GM12878 (cell line): ENCODE results near the gene S100A10. TPM values are rescaled to one million over a fixed set of nuclear protein-coding genes. Genes with fewer than 3 reads are reported as not detected.

Experiments used
- ATAC-seq: fragments of 200-7000 bp; cut with Tn5 transposase; 3 replicates; pipeline ENCODE4 v1.9.1; 2020; ENCODE audit warnings: mild to moderate bottlenecking, moderate library complexity
- BruUV-seq: library from RNA; stranded (reverse); fragments of 400-500 nt; replicated peaks from 2 replicates; lab custom pipeline; 2021; lab: Mats Ljungman, UMichigan
- CTCF ChIA-PET: fragments of 300-600 bp; sonication (Branson Sonifier 250); formaldehyde crosslinking; extraction: SDS; loops from one replicate; lab custom pipeline; 2021; ENCODE audit warnings: inconsistent platforms; lab: Yijun Ruan, JAX
- POLR2A ChIA-PET: fragments of 350-600 bp; formaldehyde crosslinking; extraction: SDS; loops from one replicate; lab custom pipeline; 2021; ENCODE audit warnings: inconsistent platforms; lab: Charles Lee
- RAD21 ChIA-PET: fragments of 300-600 bp; sonication (Branson Sonifier 250); formaldehyde crosslinking; loops from one replicate; lab custom pipeline; 2023; ENCODE audit warnings: antibody characterized with exemption; ENCODE audit not compliant: unreplicated experiment; lab: Charles Lee
- SMC1A ChIA-PET: fragments of 300-600 bp; sonication (Branson Sonifier 250); formaldehyde crosslinking; loops from one replicate; lab custom pipeline; 2023; ENCODE audit not compliant: unreplicated experiment, uncharacterized antibody; lab: Charles Lee
- DNase-seq: peaks from one replicate; pipeline ENCODE4 v3.0.0-alpha.2; 2011; ENCODE audit warnings: low read depth, low spot score
- FAIRE-seq: peaks from 3 replicates; lab custom pipeline; 2011; peaks lifted over from hg19 to GRCh38; lab: Jason Lieb, UNC
- H2AFZ ChIP-seq: 2 replicates; pipeline ENCODE4 v1.6.0; 2011; ENCODE audit warnings: low read depth, low read length, control low read depth; ENCODE audit not compliant: control insufficient read depth
- H3K27ac ChIP-seq: 2 replicates; pipeline ENCODE4 v1.5.1; 2011; ENCODE audit warnings: control low read depth; ENCODE audit not compliant: control insufficient read depth, insufficient read depth
- H3K27me3 ChIP-seq, 2 experiments: replicated peaks in 1 of 2; 2 replicates each; pipeline versions ENCODE4 v1.6.0 to v1.6.1; 2011; ENCODE audit warnings: low read length in 1 of 2; ENCODE audit not compliant: control insufficient read depth in 2 of 2, insufficient read depth in 2 of 2
- H3K36me3 ChIP-seq, 2 experiments: 2 replicates each; pipeline ENCODE4 v1.5.1; 2011; ENCODE audit warnings: low read length in 1 of 2; ENCODE audit not compliant: control insufficient read depth in 2 of 2, insufficient read depth in 2 of 2
- H3K4me1 ChIP-seq: 2 replicates; pipeline ENCODE4 v1.6.1; 2011; ENCODE audit warnings: mild to moderate bottlenecking, low read length, moderate library complexity, mixed read lengths; ENCODE audit not compliant: control insufficient read depth, insufficient read depth
- H3K4me2 ChIP-seq: 2 replicates; pipeline ENCODE4 v1.6.0; 2011; ENCODE audit warnings: control low read depth; ENCODE audit not compliant: control insufficient read depth, insufficient read depth
- H3K4me3 ChIP-seq: fragments of 200-600 bp; sonication (generic); 2 replicates; pipeline ENCODE4 v1.5.1; 2016
- H3K79me2 ChIP-seq: 2 replicates; pipeline ENCODE4 v1.6.0; 2011; ENCODE audit warnings: low read length; ENCODE audit not compliant: control insufficient read depth, insufficient read depth
- H3K9ac ChIP-seq: 2 replicates; pipeline ENCODE4 v1.8.0; 2011; ENCODE audit warnings: low read length, control low read depth, mixed read lengths; ENCODE audit not compliant: control insufficient read depth, insufficient read depth
- H3K9me3 ChIP-seq: replicated peaks from 3 replicates; pipeline ENCODE4 v1.5.1; 2011; ENCODE audit warnings: mild to moderate bottlenecking, low read length; ENCODE audit not compliant: control insufficient read depth, insufficient read depth
- H4K20me1 ChIP-seq: 2 replicates; pipeline ENCODE4 v1.6.0; 2011; ENCODE audit not compliant: control insufficient read depth, insufficient read depth
- ASH2L ChIP-seq: fragments of 300-600, 200-600 bp; sonication (generic); IDR thresholded peaks from 2 replicates; pipeline ENCODE4 v1.6.1; 2017; ENCODE audit warnings: low read depth, mild to moderate bottlenecking, borderline replicate concordance
- ATF3 ChIP-seq: IDR thresholded peaks from 2 replicates; pipeline ENCODE4 v1.6.1; 2011; ENCODE audit warnings: low read depth, mild to moderate bottlenecking, low read length, moderate library complexity, borderline replicate concordance; ENCODE audit errors: extremely low read depth
- BACH1 ChIP-seq: fragments of 450-650 bp; IDR thresholded peaks from 2 replicates; pipeline ENCODE4 v1.6.1; 2017; ENCODE audit warnings: mild to moderate bottlenecking, borderline replicate concordance
- CBFB ChIP-seq: IDR thresholded peaks from 2 replicates; pipeline ENCODE4 v1.6.1; 2016; ENCODE audit warnings: antibody characterized with exemption, low read depth
- EED ChIP-seq: sonication (generic); IDR thresholded peaks from 2 replicates; pipeline ENCODE4 v1.6.1; 2016; ENCODE audit warnings: antibody characterized with exemption, low read depth
- IRF5 ChIP-seq: fragments of 450-650 bp; IDR thresholded peaks from 2 replicates; pipeline ENCODE4 v1.6.1; 2017; ENCODE audit warnings: borderline replicate concordance
- MTA3 ChIP-seq: IDR thresholded peaks from 2 replicates; pipeline ENCODE4 v1.6.1; 2012; ENCODE audit warnings: low read length, inconsistent platforms, borderline replicate concordance
- POLR2AphosphoS5 ChIP-seq: IDR thresholded peaks from 2 replicates; pipeline ENCODE4 v1.6.1; 2011; ENCODE audit warnings: mild to moderate bottlenecking, low read length, inconsistent platforms
- SMAD1 ChIP-seq: fragments of 450-650 bp; IDR thresholded peaks from 2 replicates; pipeline ENCODE4 v1.6.1; 2018; ENCODE audit warnings: mild to moderate bottlenecking, low read depth; ENCODE audit not compliant: partially characterized antibody
- SPI1 ChIP-seq: IDR thresholded peaks from 2 replicates; pipeline ENCODE4 v1.6.1; 2011; ENCODE audit warnings: low read depth, mild to moderate bottlenecking, low read length, moderate library complexity, borderline replicate concordance; ENCODE audit not compliant: insufficient read depth
- SUZ12 ChIP-seq: fragments of 200-600 bp; sonication (generic); IDR thresholded peaks from one replicate; pipeline ENCODE4 v1.6.1; 2018; ENCODE audit warnings: antibody characterized with exemption, mild to moderate bottlenecking; ENCODE audit not compliant: unreplicated experiment
- ZBTB40 ChIP-seq: fragments of 450-650 bp; IDR thresholded peaks from 2 replicates; pipeline ENCODE4 v1.6.1; 2016; ENCODE audit warnings: mild to moderate bottlenecking, moderate library complexity, borderline replicate concordance
- WGBS: methylation state at CpG from one replicate; pipeline ENCODE4 v1.1.6; 2016; ENCODE audit warnings: low lambda C conversion rate; ENCODE audit not compliant: insufficient replicate concordance, insufficient coverage; ENCODE audit errors: missing lambda C conversion rate; 5-methylcytosine and 5-hydroxymethylcytosine counted together
- in situ Hi-C: fragments of 300-500 bp; cut with MboI; formaldehyde crosslinking; loops from 9 replicates; pipeline ENCODE4 v1.14.3; 2018; ENCODE audit warnings: mixed read lengths
- intact Hi-C: fragments of 100-400 bp; cut with micrococcal nuclease; formaldehyde crosslinking; loops from one replicate; pipeline ENCODE4 v1.14.2; 2022; ENCODE audit not compliant: unreplicated experiment
- polyA plus RNA-seq, 11 experiments: library from polyadenylated mRNA; depleted of rRNA in 4 of 11; unstranded in 6 of 11; stranded (reverse) in 5 of 11; fragments of >200 nt; fragmentation: Nextera tagmentation in 4 of 11; fragmentation: Illumina TruSeq in 1 of 11; extraction: Ambion mirVana in 4 of 11; extraction: Trizol in 1 of 11; gene quantifications; 1 replicate in 1 of 11; 2 replicates in 10 of 11; pipeline versions ENCODE4 v1.2.1 to v1.2.3, GENCODE V29; 2011 to 2016; ENCODE audit warnings: inconsistent platforms in 2 of 11, missing spikeins in 2 of 11, low read depth in 1 of 11
- total RNA-seq, 4 experiments: library from RNA; depleted of rRNA in 3 of 4; stranded (reverse); fragments of >200 nt in 3 of 4; fragmentation: Illumina TruSeq in 1 of 4; extraction: Trizol in 1 of 4; gene quantifications; 2 replicates each; pipeline versions ENCODE4 v1.2.1 to v1.2.3, GENCODE V29; 2013 to 2021
- TF ChIP-seq, protein P1 (sequence below), 3 experiments: IDR thresholded peaks in 2 of 3; conservative IDR thresholded peaks in 1 of 3; 2 replicates each; pipeline ENCODE4 v1.5.1; 2011; ENCODE audit warnings: low read depth in 3 of 3, low read length in 3 of 3, mild to moderate bottlenecking in 3 of 3, control low read depth in 2 of 3, moderate library complexity in 2 of 3, inconsistent platforms in 1 of 3, mixed read lengths in 1 of 3; ENCODE audit not compliant: control insufficient read depth in 2 of 3, insufficient read depth in 1 of 3; ENCODE audit errors: extremely low read depth in 1 of 3
- TF ChIP-seq, protein P2 (sequence below): fragments of 450-650 bp; IDR thresholded peaks from 2 replicates; pipeline ENCODE4 v1.6.1; 2017; ENCODE audit warnings: mild to moderate bottlenecking, low read depth, inconsistent platforms; ENCODE audit not compliant: poor library complexity, severe bottlenecking

S100A10 gene
- total and polyA plus RNA-seq, 10 of the 15 experiments (the other 5 are each of a cell fraction or from before 2014, with no cell fraction given): 0.18 to 2.8 (median 0.61) TPM; not detected in 2

GRCh38 chr1:152023221-152023620 lies 29.6 kb upstream of the S100A10 start:
- RAD21 ChIA-PET: no interaction called here
- H3K27ac ChIP-seq: no peak overlapping the region
- H3K4me3 ChIP-seq: no peak overlapping the region
- POLR2A ChIA-PET: no interaction called here
- in situ Hi-C loops: no loop called here
- no peak for ATAC-seq
- H3K79me2 ChIP-seq: no peaks in the 10 kb centered on the region
- BruUV-seq: no TSS peak
- no peak for DNase-seq
- no peak overlapping the region for H2AFZ ChIP-seq
- 64% methylated on average over 4 of the region's 4 CpGs for WGBS
- CTCF ChIA-PET: interaction anchor here (0.7 kb wide), 1 partner anchor 18 kb away, joined by 3 read pairs; no protein-coding TSS in a partner anchor
- intact Hi-C loops: no loop called here
- no peak for FAIRE-seq
- no peaks in the 10 kb centered on the region for H3K4me1 ChIP-seq
- H3K36me3 ChIP-seq: no peaks in the 10 kb centered on the region
- no peak overlapping the region for H3K4me2 ChIP-seq
- no peaks in the 10 kb centered on the region for H4K20me1 ChIP-seq
- H3K9ac ChIP-seq: no peak overlapping the region
- H3K27me3 ChIP-seq: peaks cover 0 to 4% of the 10 kb centered on the region in 2 experiments
- SMC1A ChIA-PET: no interaction called here
- H3K9me3 ChIP-seq: no peaks in the 10 kb centered on the region
- TF ChIP-seq, protein P1, sequence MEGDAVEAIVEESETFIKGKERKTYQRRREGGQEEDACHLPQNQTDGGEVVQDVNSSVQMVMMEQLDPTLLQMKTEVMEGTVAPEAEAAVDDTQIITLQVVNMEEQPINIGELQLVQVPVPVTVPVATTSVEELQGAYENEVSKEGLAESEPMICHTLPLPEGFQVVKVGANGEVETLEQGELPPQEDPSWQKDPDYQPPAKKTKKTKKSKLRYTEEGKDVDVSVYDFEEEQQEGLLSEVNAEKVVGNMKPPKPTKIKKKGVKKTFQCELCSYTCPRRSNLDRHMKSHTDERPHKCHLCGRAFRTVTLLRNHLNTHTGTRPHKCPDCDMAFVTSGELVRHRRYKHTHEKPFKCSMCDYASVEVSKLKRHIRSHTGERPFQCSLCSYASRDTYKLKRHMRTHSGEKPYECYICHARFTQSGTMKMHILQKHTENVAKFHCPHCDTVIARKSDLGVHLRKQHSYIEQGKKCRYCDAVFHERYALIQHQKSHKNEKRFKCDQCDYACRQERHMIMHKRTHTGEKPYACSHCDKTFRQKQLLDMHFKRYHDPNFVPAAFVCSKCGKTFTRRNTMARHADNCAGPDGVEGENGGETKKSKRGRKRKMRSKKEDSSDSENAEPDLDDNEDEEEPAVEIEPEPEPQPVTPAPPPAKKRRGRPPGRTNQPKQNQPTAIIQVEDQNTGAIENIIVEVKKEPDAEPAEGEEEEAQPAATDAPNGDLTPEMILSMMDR (IDR thresholded peaks at IDR 0.05 in 2 of 3, conservative IDR thresholded peaks at IDR 0.05 in 1 of 3; ENCODE audit: control insufficient read depth in 2 of 3, extremely low read depth in 1 of 3, insufficient read depth in 1 of 3, low read depth in 3 of 3, low read length in 3 of 3): no peak
- TF ChIP-seq ZBTB40: no peak
- TF ChIP-seq SPI1: no peak
- no peak for TF ChIP-seq POLR2AphosphoS5
- no peak for TF ChIP-seq BACH1
- TF ChIP-seq EED: no peak
- no peak for TF ChIP-seq MTA3
- TF ChIP-seq ASH2L: no peak
- no peak for TF ChIP-seq ATF3
- TF ChIP-seq, protein P2, sequence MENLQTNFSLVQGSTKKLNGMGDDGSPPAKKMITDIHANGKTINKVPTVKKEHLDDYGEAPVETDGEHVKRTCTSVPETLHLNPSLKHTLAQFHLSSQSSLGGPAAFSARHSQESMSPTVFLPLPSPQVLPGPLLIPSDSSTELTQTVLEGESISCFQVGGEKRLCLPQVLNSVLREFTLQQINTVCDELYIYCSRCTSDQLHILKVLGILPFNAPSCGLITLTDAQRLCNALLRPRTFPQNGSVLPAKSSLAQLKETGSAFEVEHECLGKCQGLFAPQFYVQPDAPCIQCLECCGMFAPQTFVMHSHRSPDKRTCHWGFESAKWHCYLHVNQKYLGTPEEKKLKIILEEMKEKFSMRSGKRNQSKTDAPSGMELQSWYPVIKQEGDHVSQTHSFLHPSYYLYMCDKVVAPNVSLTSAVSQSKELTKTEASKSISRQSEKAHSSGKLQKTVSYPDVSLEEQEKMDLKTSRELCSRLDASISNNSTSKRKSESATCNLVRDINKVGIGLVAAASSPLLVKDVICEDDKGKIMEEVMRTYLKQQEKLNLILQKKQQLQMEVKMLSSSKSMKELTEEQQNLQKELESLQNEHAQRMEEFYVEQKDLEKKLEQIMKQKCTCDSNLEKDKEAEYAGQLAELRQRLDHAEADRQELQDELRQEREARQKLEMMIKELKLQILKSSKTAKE: no peak
- no peak for TF ChIP-seq SUZ12
- no peak for TF ChIP-seq IRF5
- no peak for TF ChIP-seq SMAD1
- no peak for TF ChIP-seq CBFB
